Measurements from ENCODE around the gene PROM2. TPM values are rescaled to one million over a fixed set of nuclear protein-coding genes. Genes with fewer than 3 reads are reported as not detected.
"Not testable (repeated sequence)": the region's sequence is repeated elsewhere in the genome, so short reads cannot be mapped to it uniquely, and the experiment has no call there.

PROM2 gene
- polyA plus RNA-seq, 1 donor = 39.1 TPM

DNA sequence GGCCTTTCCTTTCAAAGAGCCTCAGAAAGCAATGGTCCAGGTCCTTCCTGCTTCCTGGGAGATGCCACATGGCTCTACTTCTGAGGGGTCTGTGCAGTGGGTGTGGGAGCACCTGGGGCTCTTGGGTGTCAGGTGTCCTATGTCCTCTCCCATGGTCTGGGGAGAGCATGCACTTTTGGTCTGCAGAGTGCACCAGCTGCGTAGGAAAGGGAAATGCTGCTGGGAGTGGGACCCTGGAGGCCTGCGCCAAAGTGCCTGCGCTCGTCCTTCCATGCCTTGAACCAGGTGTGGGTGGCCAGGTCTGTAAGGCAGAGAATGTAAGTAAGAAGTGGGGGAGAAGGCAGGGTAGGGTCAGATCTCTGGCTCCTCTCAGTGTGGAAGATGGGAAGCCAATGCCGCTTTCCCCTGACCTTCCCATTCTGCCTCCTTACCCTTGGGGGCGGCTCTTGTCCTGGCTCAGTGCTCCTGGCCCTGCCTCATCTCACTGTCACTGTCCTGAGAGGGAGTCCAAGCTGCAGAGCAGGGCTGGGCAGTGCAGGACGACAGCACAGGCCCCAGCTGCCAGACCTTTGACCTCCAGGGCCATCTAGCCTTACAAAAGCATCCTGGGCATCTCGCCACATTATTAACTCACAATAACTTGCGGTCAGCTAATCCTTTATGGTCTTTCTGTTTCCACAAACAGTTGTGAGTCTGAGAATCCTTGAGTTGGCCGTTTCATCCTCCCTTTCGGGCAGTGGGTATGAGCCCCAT is 6.6 kb upstream of the PROM2 start:
- no peak for DNase-seq

DNA sequence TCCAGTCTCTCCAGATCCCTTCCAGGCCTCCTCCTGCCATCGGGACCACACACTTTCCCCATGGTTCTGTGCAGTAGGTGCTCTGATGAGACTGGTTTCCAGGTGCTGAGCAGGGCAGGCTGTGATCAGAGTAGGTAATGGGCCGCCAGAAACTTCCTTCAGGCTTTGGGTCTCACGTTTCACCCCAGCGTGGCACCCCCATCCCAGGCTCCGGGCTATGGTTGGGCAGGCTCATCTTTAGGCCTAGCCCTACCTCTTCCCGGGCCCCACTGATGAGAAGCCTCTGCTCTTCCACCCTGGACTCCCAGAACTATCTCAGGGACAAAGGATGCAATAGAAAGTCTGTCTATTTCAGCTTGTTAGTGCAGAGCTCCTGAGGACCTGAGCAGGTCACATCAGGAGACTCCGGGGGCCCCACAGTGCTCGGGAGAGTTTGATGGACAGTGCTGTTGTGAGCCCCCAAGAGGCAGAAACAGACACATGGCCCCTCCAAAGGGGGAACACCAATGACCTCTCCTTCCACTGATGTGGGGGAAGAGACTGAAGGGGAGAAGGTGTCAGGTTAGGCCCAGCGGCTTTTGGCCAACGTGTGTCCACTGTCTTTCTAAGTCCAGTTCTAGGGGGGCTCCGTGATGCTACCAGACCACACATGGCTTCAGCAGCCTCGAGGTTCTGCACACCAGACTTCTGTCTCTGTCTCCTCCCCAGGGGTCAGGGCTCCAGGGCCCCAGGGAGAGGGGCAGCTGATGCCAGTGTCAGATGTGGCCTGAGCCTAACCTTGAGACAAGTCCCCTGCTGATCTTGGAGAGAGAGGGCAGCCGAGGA is 5.8 kb upstream of the PROM2 start:
- DNase-seq = no peak

DNA sequence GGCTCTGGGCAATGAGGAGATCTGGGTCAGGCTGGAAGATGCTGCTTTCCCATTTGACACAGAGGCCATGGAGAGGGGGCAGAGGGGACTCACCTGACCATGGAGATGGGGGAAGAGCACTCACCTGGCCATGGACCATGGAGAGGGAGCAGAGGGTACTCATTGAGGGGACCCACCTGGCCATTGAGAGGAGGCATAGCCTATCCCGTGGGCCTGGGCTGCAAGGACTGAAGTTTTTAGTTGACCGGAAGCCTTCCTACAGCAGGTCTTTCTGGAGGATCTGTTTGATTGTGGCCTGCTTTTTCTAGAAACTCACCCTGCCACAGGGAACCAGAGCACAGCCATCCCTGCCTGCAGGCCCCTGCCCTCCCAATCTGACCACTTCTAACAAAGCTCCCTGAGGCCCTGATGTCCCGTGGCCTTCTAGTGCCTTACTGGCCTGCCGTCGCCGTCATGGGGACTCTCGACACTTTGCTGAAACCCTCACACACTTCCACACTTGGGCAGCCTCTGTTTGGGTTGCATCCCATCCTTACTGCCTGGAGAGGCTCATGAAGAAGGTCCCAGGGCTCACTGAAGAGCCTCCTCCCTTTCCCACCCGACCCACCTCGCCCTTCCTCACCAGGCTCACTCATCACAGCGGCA is 5.1 kb upstream of the PROM2 start:
- DNase-seq = no peak

DNA sequence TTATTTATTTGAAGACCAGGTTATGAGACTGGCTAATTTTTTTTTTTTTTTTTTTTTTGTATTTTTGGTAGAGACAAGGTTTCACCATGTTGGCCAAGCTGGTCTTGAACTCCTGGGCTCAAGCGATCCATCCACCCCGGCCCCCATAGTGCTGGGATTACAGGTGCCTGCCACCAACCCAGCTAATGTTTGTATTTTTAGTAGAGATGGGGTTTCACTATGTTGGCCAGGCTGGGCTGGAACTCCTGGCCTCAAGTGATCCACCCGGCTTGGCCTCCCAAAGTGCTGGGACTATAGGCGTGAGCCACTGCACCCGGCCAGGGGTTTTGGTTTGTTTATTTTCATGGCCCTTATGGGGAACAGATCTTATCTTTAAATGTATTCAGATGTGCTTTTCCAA is 4.5 kb upstream of the PROM2 start:
- DNase-seq = not testable (repeated sequence)

DNA sequence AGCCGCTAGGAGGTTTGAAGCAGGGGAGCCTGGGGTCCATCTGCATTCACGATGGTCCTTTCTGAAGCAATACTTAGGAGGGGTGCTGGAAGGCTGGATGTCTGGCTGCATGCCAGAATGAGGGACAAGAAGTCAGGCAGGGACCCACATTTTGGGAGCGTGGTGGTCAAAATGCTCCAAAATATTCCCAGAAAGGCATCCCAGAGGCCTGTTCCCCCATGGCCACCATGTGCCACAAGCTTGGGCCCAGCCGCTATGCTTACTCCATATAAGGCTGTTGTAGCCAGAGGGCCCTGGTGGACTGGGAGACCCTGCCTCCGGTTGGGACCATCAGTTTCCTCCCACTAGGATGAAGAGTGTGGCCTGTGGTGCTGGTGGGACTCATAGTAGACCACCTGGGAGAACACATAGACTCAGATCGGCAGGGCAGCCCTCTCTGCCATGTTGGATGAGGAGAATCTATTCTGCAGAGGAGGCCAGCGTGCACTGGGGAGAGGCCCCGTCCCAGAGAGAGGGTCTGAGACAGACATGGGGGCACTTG is 3.6 kb upstream of the PROM2 start:
- no peak for DNase-seq

DNA sequence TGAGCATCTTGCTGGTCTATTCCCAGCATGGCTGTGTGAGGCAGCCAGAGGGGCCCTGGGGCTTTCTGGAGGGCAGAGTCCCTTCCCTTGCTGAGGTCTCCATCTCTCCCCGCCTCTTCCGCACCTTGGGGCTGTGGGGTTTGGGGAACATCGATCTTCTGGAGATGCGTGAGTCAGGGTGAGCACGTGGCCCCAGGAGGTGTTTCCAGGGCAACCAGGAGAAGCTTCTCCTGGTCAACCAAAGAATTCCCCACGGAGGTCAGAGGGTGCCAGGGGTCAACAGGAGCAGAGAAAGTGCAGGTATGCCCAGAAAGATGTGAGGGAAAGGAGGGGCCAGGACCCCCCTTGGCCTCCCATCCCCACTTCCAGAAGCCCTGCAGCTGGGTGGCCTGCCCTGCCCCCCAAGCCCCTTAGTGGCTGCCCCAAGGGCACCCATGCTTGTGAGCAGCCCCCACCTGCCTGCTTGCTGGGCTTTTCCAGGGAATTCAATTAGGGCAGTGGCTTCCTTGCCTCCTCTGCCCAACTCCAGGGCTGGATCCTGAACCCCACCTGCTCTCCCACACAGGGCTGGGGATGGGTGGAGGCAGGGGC is 2.8 kb upstream of the PROM2 start:
- DNase-seq = no peak

DNA sequence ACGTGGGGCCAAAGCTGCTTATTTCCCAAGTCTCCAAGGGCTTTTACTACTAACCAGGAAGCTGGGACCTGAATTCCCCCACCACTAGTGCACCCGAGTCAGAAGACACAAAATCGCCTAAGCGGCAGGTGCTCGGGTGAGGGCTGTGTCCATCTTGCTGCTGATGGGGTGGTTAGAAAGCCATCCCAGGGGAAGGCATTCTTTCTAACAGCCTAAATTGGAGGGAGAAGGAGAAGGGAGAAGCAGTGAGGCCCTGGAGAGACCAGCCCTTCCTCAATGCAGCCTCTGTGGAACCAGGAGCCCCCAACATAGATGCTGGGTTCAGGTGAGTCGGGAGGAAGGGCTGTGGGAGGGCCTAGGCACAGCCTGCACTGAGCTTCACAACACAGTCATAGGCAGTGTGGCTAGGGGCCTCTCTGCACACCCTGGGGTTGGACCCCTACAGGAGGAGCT is 1.9 kb upstream of the PROM2 start:
- DNase-seq = no peak

DNA sequence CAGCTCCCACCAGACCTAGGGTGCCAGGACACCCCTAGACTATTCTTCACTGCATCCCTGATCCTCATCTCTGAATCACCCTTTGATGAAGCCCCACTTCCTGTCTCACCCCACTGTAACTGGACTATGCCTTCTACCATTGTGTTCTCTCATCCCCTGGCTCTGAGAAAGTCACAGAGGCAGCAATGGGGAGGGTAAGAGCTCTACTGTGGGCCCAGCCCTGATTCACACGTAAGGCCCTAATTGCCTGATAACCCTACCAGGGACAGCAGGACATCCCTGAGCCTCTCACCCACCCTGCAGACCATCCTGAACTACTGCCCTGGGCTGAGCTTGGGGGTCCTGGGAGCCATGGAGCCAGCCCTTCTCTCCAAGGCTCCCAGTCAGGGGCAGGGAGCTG is 1.5 kb upstream of the PROM2 start:
- DNase-seq = no peak

DNA sequence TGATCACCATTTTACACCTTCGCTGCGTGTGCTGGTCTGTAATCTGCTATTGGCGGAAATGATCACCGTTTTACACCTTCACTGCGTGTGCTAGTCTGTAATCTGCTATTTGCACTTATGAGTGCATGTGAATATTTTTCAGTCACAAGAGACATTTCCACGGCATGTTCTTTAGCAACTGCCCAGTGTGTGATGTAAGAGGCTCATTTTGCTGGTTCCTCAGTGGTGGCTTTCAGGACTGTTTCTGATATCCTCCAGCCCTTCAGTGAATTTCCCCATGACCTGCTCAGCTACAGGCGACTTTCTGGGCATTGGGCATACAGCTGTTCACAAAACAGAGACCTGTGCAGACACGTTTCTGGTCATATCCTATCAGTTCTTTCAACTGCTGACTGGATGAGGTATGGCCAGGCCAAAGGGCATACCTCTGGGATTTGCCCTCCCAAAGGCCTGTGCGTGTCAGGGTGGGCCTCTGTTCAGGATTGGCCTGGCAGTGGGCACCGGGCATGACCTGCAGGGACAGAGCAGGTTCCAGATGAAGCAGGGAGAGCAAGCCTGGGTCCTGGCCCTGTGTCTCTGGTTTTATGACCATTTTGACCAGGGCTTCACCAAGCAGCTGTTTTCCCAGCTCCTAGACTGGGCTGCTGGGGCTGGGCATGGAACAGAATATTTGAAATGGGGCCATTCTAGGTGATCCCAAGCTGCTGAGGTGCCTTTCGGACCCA is 521 bp upstream of the PROM2 start:
- DNase-seq = no peak

DNA sequence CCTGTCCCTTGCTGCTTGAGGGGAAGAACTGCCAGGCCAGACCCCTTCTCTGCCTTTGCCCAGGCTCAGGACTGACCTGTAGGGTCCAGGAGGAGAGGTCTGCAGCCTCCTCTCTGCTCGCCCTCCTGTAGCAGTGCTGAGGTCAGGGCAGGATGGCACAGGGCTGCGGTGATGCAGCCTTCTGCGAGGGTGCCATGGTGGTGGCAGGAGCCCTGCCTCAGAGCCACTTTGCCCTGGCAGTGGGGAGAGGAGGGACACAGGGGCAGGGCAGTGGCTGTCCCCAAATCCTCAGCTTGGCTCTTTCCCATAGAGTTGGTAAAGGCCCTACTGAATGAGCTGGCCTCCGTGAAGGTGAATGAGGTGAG is 884 bp downstream of the PROM2 start:
- DNase-seq = no peak

DNA sequence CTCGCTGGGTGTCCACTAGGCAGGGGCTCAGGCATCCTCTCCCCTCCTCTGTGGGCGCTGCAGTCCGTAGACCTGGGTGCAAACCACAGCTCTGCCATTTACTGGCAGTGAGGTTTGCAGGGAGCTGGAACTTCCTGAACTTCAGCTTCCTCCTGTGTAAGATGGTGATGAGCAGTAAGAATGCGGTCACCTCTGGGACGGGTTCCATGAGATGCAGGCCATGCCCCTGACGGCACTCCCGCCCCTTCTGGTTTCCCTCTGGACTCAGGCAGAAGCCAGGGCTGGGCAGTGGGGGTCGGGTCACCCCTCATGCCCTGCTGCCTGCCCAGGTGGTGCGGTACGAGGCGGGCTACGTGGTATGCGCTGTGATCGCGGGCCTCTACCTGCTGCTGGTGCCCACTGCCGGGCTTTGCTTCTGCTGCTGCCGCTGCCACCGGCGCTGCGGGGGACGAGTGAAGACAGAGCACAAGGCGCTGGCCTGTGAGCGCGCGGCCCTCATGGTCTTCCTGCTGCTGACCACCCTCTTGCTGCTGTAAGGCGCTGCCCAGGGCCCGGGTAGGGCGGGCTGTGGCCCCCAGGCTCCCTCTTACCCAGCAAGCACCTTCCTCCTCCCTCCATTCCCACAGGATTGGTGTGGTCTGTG is 1.5 kb downstream of the PROM2 start:
- DNase-seq = no peak

DNA sequence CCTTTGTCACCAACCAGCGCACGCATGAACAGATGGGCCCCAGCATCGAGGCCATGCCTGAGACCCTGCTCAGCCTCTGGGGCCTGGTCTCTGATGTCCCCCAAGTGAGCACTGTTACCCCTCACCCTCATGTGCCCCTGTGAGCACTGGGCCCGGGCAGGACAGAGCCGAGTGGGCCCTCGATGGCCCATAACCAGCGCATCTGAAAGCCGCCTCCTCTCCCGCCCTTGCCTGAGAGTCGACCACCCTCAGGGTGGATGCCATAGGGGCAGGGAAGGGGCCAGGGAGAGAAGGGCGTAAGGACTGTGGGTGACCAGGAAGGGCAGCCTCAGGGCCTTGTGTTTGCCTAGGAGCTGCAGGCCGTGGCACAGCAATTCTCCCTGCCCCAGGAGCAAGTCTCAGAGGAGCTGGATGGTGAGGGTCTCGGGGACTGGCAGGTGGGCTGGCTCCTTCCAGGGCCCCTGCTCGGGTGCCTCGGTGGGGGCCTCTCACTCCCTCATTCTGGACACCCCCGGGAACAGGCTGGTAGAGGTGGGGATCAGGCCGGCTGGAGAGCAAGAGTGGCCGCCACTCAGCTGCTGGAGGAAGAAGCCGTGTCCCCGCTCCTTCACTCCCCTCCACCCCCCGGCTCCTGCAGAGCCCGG is 2.1 kb downstream of the PROM2 start:
- no peak for DNase-seq

DNA sequence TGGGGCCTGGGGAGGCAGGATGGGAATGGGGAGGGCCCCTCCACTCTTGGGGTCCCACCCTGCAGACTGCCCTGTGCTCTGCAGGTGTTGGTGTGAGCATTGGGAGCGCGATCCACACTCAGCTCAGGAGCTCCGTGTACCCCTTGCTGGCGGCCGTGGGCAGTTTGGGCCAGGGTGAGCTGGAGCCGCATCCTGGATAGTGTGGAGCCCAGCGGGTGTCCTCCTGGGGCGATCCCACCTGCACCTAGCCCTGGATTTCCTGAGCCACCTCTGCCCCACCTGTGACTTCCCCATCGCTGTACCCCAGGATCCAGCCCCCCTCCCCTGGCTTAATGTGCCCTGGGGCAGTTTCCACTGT is 2.6 kb downstream of the PROM2 start:
- DNase-seq = no peak

DNA sequence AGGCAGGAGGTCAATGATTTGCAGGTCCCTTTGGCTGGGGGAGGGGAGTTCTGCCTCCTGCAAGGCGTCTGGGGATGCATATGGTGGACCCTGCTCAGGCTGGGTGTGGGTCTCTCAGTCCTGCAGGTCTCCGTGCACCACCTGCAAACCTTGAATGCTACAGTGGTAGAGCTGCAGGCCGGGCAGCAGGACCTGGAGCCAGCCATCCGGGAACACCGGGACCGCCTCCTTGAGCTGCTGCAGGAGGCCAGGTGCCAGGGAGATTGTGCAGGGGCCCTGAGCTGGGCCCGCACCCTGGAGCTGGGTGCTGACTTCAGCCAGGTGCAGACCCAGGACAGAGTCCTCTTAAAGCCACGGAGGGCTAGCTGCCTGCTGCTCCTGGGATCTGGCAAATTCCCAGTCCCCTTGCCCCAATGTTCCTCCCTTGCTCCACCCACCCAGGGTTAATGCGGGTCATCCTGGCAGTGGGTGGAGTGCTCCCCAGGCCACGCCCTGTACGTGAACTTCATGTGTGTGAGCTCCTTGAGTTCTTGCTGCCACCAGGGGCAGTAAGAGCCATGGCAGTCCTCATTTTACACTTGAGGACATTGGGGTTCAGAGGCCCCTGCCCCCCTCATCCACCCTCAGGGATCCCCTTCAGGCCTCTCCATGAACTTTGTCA is 3.1 kb downstream of the PROM2 start:
- DNase-seq = no peak

DNA sequence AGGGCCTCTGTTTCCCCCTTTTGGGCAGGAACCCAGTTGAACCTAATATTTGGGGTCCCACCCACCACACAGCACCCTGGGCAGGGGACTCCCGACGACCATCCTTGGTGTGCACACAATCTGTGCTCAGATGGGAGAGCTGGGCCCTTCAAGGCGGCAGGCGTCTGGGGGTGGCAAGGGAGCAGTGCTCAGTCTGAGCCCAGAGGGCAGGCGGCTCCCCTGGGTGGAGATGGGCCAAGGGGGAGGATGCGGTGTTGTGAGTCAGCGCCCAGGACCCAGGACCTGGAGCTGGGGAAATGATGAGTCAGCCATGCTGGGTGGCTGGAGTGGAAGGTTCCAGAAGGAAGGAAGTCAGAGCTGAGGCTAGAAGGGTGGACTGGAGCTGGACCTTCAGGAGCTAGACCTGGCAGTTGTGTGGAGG is 3.8 kb downstream of the PROM2 start:
- no peak for DNase-seq

DNA sequence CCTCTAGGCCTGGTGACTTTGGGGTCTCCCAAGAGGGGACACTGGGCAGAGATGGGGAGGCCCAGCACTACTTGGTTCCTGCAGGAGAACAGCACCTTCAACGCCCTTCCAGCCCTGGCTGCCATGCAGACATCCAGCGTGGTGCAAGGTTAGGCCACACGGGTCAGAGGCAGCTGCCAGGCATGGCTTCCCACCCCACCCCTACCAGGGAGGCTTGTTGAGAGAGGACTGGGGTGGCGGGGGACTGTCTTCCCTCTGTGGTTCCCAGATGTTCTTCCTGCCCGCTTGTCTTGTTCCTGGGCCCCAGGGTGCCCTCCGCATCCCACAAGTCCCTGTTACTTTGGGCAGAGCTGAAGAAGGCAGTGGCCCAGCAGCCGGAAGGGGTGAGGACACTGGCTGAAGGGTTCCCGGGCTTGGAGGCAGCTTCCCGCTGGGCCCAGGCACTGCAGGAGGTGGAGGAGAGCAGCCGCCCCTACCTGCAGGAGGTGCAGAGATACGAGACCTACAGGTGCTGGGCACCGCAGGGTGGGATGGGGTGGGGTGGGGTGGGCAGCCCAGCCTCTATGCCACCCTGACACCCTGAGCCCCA is 4.5 kb downstream of the PROM2 start:
- no peak for DNase-seq

DNA sequence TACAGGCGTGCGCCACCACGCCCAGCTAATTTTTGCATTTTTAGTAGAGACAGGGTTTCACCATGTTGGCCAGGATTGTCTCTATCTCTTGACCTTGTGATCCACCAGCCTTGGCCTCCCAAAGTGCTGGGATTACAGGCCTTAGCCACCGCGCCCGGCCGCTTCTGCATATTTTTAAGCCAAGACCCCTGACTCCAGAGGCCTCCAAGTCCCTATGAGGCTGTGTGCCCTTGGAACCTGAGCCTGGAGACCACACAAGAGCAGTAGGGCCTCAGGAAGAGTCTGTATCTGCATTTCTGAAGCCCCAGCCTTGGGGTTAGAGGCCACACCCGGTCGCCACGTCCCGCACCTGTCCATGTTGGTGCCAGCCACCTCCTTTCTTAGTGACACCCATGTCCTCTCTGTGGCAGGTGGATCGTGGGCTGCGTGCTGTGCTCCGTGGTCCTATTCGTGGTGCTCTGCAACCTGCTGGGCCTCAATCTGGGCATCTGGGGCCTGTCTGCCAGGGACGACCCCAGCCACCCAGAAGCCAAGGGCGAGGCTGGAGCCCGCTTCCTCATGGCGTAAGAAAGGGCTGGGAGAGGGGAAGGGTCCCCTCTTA is 5.3 kb downstream of the PROM2 start:
- DNase-seq = no peak

DNA sequence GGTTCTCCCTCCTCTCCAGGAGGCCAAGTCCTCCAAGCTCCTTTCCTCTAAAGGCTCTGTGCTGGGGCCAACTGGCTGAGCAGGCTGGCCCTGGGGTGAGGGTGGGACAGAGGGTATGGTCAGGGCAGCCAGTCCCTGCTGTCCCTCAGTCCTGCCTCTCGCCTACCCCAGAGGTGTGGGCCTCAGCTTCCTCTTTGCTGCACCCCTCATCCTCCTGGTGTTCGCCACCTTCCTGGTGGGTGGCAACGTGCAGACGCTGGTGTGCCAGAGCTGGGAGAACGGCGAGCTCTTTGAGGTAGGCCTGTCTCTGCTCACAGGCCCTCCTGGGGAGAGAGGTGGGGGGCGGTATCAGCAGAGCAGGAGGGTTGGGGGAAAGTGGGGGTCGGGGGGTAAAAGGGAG is 6.8 kb downstream of the PROM2 start:
- no peak for DNase-seq

DNA sequence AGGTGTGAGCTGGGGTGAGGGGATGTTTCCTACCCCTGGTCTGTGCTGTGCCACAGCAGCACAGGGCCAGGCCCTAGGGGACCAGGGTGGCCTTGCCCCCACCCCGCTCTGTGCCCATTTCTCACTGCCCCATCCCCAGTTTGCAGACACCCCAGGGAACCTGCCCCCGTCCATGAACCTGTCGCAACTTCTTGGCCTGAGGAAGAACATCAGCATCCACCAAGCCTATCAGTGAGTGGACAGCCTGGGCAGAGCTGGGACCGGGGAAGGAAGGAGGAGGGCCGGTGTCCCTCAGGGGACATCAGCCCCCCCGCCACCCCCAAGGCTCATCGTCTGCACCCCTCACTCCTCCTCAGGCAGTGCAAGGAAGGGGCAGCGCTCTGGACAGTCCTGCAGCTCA is 7.5 kb downstream of the PROM2 start:
- DNase-seq = no peak

All from left kidney (tissue), 2 donors.